HG03039 (cell line): ENCODE data around the gene PGLYRP2.

Experiments
- ATAC-seq: cut with Tn5 transposase; IDR thresholded peaks from one replicate; pipeline ENCODE4 v1.9.1; 2021; ENCODE audit warnings: mild to moderate bottlenecking, moderate library complexity; ENCODE audit not compliant: unreplicated experiment

PGLYRP2 gene

GRCh38 chr19:15442142-15442920 is 37.0 kb downstream of the PGLYRP2 start:
- ATAC-seq, result no peak

GRCh38 chr19:15441317-15441716 is 38.0 kb downstream of the PGLYRP2 start:
- ATAC-seq, result no peak

- no peak for ATAC-seq
Measured at GRCh38 chr19:15439821-15440641, 39.3 kb downstream of the PGLYRP2 start.

- no peak for ATAC-seq
Measured at GRCh38 chr19:15439078-15439799, 40.1 kb downstream of the PGLYRP2 start.

- no peak for ATAC-seq
Measured at GRCh38 chr19:15438577-15438976, 40.7 kb downstream of the PGLYRP2 start.

GRCh38 chr19:15438124-15438496 is 41.2 kb downstream of the PGLYRP2 start:
- ATAC-seq, result no peak

- no peak for ATAC-seq
Measured at GRCh38 chr19:15437355-15438123, 41.8 kb downstream of the PGLYRP2 start.

GRCh38 chr19:15436826-15437110 is 42.5 kb downstream of the PGLYRP2 start:
- ATAC-seq, result no peak

GRCh38 chr19:15436012-15436825 is 43.1 kb downstream of the PGLYRP2 start:
- ATAC-seq, result no peak

GRCh38 chr19:15433519-15434069 is 45.7 kb downstream of the PGLYRP2 start:
- no peak for ATAC-seq

- ATAC-seq, result peak; percentile 65
Measured at GRCh38 chr19:15432629-15433518, 46.4 kb downstream of the PGLYRP2 start.

- ATAC-seq, result peak; percentile 8
Measured at GRCh38 chr19:15432018-15432494, 47.2 kb downstream of the PGLYRP2 start.

GRCh38 chr19:15431396-15432017 is 47.8 kb downstream of the PGLYRP2 start:
- ATAC-seq, result no peak

GRCh38 chr19:15430526-15431120 is 48.7 kb downstream of the PGLYRP2 start:
- no peak for ATAC-seq

- ATAC-seq, result no peak
Measured at GRCh38 chr19:15429825-15430467, 49.4 kb downstream of the PGLYRP2 start.

GRCh38 chr19:15428956-15429824 is 50.1 kb downstream of the PGLYRP2 start:
- no peak for ATAC-seq
